Endometrium (tissue), 2 donors: ENCODE measurements around the gene CNTN4.

Experiments
- FAIRE-seq: peaks from 2 replicates; lab custom pipeline; 2012; peaks lifted over from hg19 to GRCh38; lab: Jason Lieb, UNC
- donor health status: control.
- donor health status: control.

Gene CNTN4

DNA sequence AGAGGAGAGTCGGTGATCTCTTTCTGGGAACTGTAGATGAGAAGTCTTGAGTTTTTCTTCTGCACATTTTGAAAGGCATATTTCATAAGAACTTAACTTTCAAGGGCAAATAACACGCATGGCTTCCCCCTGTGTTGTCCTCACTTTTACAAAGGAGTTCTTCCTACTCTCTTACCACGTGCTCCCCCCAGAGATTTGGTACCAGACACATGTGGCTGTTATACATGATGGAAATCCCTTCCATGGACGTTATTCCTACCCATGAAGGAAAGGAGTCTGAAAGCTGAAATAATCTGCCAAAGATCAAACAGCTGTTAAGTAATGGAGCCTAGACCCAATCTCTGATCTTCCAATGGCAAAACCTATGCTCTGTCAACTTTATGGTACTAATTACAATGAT, 1007.1 kb downstream of the CNTN4 start:
- FAIRE-seq: no peak

GRCh38 chr3:3107181-3107580, 1008.5 kb downstream of the CNTN4 start:
- no peak for FAIRE-seq
